Tibial nerve (tissue), 4 donors: ENCODE data around the gene PON3.

Source experiments
- EP300 ChIP-seq, 2 donors: sonication (generic); formaldehyde crosslinking; IDR thresholded peaks; one replicate each; pipeline ENCODE4 v1.6.1; 2017; ENCODE audit warnings: antibody characterized with exemption in 2 of 2, mild to moderate bottlenecking in 1 of 2
- POLR2A ChIP-seq, 2 donors: fragments of 450-650 bp; IDR thresholded peaks; one replicate each; pipeline ENCODE4 v1.6.1; 2017; ENCODE audit warnings: antibody characterized with exemption in 2 of 2, mild to moderate bottlenecking in 2 of 2, moderate library complexity in 2 of 2
- TF ChIP-seq, protein P1 (sequence below), 5 experiments: fragments of 200-600 bp in 3 of 5; fragments of 450-650 bp in 2 of 5; sonication (generic) in 3 of 5; IDR thresholded peaks; one replicate each; pipeline ENCODE4 v1.5.1; 2016 to 2019; ENCODE audit warnings: antibody characterized with exemption in 5 of 5, mild to moderate bottlenecking in 3 of 5, moderate library complexity in 2 of 5

DNA sequence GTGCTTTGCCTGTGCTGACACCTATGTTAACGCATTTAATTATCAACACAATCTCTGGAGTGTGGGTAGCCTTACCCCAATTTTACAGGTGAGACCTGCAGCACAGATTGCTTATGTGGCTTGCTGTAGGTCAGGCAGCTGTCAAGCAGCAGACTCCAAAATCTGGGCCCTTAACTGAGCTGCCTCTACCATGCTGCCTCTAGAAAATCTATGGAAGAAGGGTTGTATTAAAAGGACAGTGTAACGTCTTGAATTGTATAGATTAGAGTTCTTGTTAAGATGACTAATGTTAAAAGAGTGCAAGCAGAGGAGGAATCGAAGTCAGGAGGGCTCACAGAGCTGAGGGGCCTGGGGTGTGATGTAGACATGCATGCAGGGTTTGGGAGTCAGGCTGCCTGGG is 1.2 kb upstream of the PON3 start:
- TF ChIP-seq POLR2A (IDR thresholded peaks at IDR 0.05) = no peak
- TF ChIP-seq, protein P1, sequence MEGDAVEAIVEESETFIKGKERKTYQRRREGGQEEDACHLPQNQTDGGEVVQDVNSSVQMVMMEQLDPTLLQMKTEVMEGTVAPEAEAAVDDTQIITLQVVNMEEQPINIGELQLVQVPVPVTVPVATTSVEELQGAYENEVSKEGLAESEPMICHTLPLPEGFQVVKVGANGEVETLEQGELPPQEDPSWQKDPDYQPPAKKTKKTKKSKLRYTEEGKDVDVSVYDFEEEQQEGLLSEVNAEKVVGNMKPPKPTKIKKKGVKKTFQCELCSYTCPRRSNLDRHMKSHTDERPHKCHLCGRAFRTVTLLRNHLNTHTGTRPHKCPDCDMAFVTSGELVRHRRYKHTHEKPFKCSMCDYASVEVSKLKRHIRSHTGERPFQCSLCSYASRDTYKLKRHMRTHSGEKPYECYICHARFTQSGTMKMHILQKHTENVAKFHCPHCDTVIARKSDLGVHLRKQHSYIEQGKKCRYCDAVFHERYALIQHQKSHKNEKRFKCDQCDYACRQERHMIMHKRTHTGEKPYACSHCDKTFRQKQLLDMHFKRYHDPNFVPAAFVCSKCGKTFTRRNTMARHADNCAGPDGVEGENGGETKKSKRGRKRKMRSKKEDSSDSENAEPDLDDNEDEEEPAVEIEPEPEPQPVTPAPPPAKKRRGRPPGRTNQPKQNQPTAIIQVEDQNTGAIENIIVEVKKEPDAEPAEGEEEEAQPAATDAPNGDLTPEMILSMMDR (IDR thresholded peaks at IDR 0.05) = no peak
- no peak for TF ChIP-seq EP300 (IDR thresholded peaks at IDR 0.05)
